Heart right ventricle (tissue), 16 donors: ENCODE data around the gene SCARB1. TPM values are rescaled to one million over a fixed set of nuclear protein-coding genes. Genes with fewer than 3 reads are reported as not detected.

ENCODE experiments used
- ATAC-seq, 8 donors: fragments of 200-7000 bp; cut with Tn5 transposase; one replicate each; pipeline ENCODE4 v1.9.1; 2020; ENCODE audit warnings: mild to moderate bottlenecking in 8 of 8, moderate library complexity in 8 of 8, moderate number of reproducible peaks in 1 of 8
- DNase-seq, 2 donors: peaks; one replicate each; pipeline ENCODE4 v3.0.0-alpha.2; 2020
- H3K27ac ChIP-seq, 10 donors: fragments of 200-600 bp; sonication (generic) in 2 of 10; one replicate each; pipeline versions ENCODE4 v1.5.0 to v1.8.0; 2020 to 2022; ENCODE audit warnings: mild to moderate bottlenecking in 3 of 10
- H3K27me3 ChIP-seq, 7 donors: fragments of 200-600 bp; one replicate each; pipeline ENCODE4 v1.8.0; 2021 to 2022; ENCODE audit warnings: mild to moderate bottlenecking in 2 of 7
- H3K36me3 ChIP-seq, 9 donors: fragments of 200-600 bp; sonication (generic) in 1 of 9; one replicate each; pipeline versions ENCODE4 v1.5.0 to v1.8.0; 2020 to 2022; ENCODE audit warnings: mild to moderate bottlenecking in 2 of 9
- H3K4me1 ChIP-seq, 9 donors: fragments of 200-600 bp; sonication (generic) in 1 of 9; one replicate each; pipeline versions ENCODE4 v1.5.0 to v1.8.0; 2020 to 2022; ENCODE audit warnings: mild to moderate bottlenecking in 4 of 9
- H3K4me3 ChIP-seq, 10 donors: fragments of 200-600 bp; sonication (generic) in 2 of 10; one replicate each; pipeline versions ENCODE4 v1.5.0 to v1.8.0; 2020 to 2022; ENCODE audit warnings: mild to moderate bottlenecking in 7 of 10, moderate library complexity in 2 of 10
- H3K9me3 ChIP-seq, 11 donors: fragments of 200-600 bp in 10 of 11; sonication (generic) in 2 of 11; one replicate each; pipeline versions ENCODE4 v1.5.0 to v1.8.0; 2013 to 2022; ENCODE audit warnings: mild to moderate bottlenecking in 2 of 11, control low read depth in 1 of 11, moderate library complexity in 1 of 11
- WGBS, 2 donors: extraction: QIAGEN DNeasy Blood & Tissue Kit; methylation state at CpG; one replicate each; pipeline ENCODE4 v1.1.7; 2013; ENCODE audit warnings: inconsistent platforms in 1 of 2; 5-methylcytosine and 5-hydroxymethylcytosine counted together
- intact Hi-C, 10 donors: fragments of 100-400 bp; cut with DNase I; formaldehyde crosslinking; loops; one replicate each; pipeline versions ENCODE4 v1.11.1 to v1.14.2; 2022
- polyA plus RNA-seq, 2 donors: library from polyadenylated mRNA; stranded (reverse); fragments of 200-250 nt; gene quantifications; one replicate each; pipeline ENCODE4 v1.2.3, GENCODE V29; 2013
- total RNA-seq, 10 donors: library from RNA; stranded (reverse); fragmentation: NEBNext Ultra II Directional in 3 of 10; extraction: Animal tissue kit (Norgen Biotek cat#: 25700) in 3 of 10; gene quantifications; one replicate each; pipeline versions ENCODE4 v1.2.1 to v1.2.4, GENCODE V29; 2021 to 2023
- TF ChIP-seq, protein P1 (sequence below), 9 donors: fragments of 200-600 bp; sonication (generic) in 2 of 9; IDR thresholded peaks; one replicate each; pipeline versions ENCODE4 v1.5.0 to v1.8.0; 2021 to 2022; ENCODE audit warnings: antibody characterized with exemption in 9 of 9, mild to moderate bottlenecking in 5 of 9, moderate library complexity in 1 of 9
- donor health status: Arrhythmogenic right ventricular cardiomyopathy.
- donor health status: ischemic (EF 13 %, LVEDD 7.1; RV severe dilation, severe dysfunction).
- donor health status: healthy with polysubstance abuse.
- donor health status: DM: no; HTN: yes; CAD: no.
- donor health status: DM: no; HTN: no; CAD: no.
- donor health status: ischemic (EF 25% LVEDD 6.9; RV normal size, moderate dysfunction).
- donor health status: ischemic (EF 25% LVEDD 5.7; RV mildly dilated, moderate dysfunction).
- donor health status: healthy.
- donor health status: DM: yes; HTN: yes; CAD: no.
- donor health status: Ischemic cardiomyopathy.
- donor health status: ischemic (EF 35%, LVEDD 5.7; RV mildly dilated, moderate dysfunction).
- donor health status: nonischemic (EF 11% LVEDD 7.7; RV severe dilation, severe dysfunction).
- donor health status: DM: yes; HTN: yes; CAD: no.
- donor health status: PGD.
- donor health status: ischemic (EF 29% LVEDD 5.4; RV normal size, mild dysfunction).
- donor health status: nonischemic (EF 23%, LVEDD 6.1; RV moderate dilation, normal function).

The SCARB1 gene
- total and polyA plus RNA-seq, 12 donors = 7.7 to 19.9 (median 11.5) TPM

DNA sequence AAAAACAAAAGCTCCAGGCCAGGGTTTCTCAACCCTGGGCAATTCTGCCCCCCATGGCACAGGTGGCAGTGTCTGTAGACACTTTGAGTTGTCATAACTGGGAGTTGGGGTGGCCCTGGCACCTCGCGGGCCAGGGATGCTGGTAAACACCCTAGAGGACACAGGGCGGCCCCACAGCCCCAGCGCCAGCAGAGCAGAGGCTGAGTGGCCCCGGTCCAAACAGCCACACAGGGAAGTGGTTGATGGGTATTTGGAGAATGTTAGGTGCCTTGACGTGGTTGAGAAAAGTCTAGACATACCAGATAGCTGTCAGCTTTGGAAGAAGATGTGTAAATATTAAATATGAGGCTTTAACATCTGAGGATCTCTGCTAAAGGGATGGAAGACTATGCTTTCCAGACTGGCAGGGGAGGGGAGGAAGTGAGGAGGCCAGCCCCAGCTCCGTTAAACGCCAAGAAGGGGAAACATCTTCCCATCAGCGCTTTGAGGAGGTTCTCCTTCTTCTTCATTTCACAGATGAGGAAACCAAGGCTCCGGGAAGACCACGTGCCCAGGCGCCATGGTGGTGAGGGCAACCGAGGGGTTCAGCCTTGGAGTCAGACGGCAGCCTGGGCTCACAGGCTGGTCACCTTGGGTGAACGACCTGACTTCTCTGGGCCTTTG, 103.7 kb downstream of the SCARB1 start:
- TF ChIP-seq, protein P1, sequence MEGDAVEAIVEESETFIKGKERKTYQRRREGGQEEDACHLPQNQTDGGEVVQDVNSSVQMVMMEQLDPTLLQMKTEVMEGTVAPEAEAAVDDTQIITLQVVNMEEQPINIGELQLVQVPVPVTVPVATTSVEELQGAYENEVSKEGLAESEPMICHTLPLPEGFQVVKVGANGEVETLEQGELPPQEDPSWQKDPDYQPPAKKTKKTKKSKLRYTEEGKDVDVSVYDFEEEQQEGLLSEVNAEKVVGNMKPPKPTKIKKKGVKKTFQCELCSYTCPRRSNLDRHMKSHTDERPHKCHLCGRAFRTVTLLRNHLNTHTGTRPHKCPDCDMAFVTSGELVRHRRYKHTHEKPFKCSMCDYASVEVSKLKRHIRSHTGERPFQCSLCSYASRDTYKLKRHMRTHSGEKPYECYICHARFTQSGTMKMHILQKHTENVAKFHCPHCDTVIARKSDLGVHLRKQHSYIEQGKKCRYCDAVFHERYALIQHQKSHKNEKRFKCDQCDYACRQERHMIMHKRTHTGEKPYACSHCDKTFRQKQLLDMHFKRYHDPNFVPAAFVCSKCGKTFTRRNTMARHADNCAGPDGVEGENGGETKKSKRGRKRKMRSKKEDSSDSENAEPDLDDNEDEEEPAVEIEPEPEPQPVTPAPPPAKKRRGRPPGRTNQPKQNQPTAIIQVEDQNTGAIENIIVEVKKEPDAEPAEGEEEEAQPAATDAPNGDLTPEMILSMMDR (IDR thresholded peaks at IDR 0.05) = no peak
- no peak overlapping the region for H3K4me3 ChIP-seq
- 71 to 76% methylated on average over 15 of the region's 15 CpGs for WGBS, 2 donors
- H3K9me3 ChIP-seq = peaks cover 0 to 27% (median 8%) of the 10 kb centered on the region in 11 donors
- intact Hi-C loops = loop anchor here in 9 of 10 donors (5.0 to 10.0 kb wide), 14 partner anchors 63 to 435 kb away; partner anchors contain the start of gene NCOR2 (in 2 of the 9)
- H3K27ac ChIP-seq = peak overlapping the region in 8 of 10 donors; percentile 9 to 82 (median 28)
- DNase-seq (peak in 1 of 2 donors; percentile 59), ATAC-seq (peak in 2 of 8 donors; percentile 31)
- peaks cover 14 to 75% (median 44%) of the 10 kb centered on the region in 9 donors for H3K4me1 ChIP-seq
- H3K36me3 ChIP-seq = no peaks in the 10 kb centered on the region
- no peaks in the 10 kb centered on the region for H3K27me3 ChIP-seq

DNA sequence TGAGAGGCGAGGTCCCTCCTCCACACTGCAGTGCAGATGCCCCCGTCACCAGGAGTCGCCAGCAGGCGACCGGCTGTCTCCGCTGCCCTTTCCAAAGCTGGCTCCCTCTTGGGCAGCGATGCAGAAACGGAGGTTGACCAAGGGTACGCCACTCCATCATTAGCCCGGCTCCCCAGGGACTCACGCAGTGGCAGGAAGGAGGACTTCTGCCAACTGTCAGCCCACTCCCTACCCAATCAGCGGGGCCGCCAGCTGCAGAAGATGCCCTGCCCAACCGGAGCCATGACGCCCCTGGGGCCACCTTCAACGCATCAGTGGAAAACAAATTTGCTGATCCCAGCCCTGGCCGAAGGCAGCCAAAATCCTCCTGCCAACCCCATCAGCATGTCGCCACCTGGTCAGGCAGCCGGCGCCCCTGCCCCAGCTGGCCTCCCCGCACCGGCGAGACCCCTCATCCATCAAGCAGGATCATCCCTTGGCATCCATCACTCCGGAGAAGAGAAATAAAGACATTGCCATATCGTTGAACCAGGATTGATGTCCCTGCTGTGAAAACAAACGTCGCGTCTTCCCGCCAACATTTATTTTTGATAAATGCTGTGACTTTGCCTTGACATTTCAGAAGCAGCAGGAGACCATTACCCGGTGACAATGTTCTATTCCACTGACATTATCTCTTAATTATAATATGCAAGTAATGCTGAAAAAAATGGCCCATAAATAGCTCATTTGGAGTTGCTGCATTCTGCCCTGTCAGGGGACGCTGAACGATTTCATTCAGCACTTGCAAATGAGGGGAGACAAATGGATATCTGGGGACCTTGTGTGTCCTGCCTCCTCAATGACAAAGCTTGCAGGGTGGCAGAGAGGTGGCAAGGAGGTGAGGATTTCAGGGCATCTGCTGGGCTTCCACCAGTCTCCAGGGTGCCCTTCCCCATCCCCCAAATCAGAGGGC, 105.1 kb downstream of the SCARB1 start:
- Histone ChIP-seq H3K27ac (peak overlapping the region in 2 of 10 donors; percentile 17 to 82), H3K36me3 (no peaks in the 10 kb centered on the region), H3K9me3 (peaks cover 0 to 13% (median 0%) of the 10 kb centered on the region in 11 donors), H3K27me3 (no peaks in the 10 kb centered on the region), H3K4me1 (peaks cover 20 to 80% (median 52%) of the 10 kb centered on the region in 9 donors), H3K4me3 (no peak overlapping the region)
- DNase-seq = no peak
- intact Hi-C loops = loop anchor here in 2 of 10 donors (5.0 kb wide), 2 partner anchors 71 to 76 kb away; no protein-coding TSS in a partner anchor
- ATAC-seq = no peak
- WGBS, 2 donors = 66 to 68% methylated on average over 32 of the region's 32 CpGs
- TF ChIP-seq, protein P1 (IDR thresholded peaks at IDR 0.05) = no peak

DNA sequence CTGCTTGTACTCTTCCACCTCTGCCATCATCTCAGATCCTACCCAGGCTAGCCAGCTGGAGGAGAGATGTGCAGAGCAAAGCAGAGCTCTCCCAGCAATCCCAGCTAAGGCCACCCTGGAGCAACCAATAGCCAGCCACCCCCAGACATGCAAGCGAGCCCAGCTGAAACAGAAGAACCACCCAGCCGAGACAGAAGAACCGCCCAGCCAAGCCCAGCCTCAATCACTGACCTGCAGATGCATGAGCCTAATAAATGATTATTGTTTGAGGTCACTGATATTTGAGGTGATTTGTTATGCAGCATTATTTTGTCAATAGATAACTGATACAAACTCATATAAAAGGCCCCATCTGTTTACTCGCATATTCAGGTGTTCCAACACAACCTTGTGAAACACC, 106.3 kb downstream of the SCARB1 start:
- 97% methylated on average over 4 of the region's 4 CpGs for WGBS, 2 donors
- H3K27ac ChIP-seq = peak overlapping the region in 1 of 10 donors; percentile 82

More for the DNA sequence above, 106.3 kb downstream of the SCARB1 start:
- Histone ChIP-seq H3K27me3 (no peaks in the 10 kb centered on the region), H3K36me3 (no peaks in the 10 kb centered on the region), H3K4me1 (peaks cover 23 to 73% (median 52%) of the 10 kb centered on the region in 9 donors), H3K4me3 (no peak overlapping the region), H3K9me3 (peaks cover 0 to 13% (median 0%) of the 10 kb centered on the region in 11 donors)
- intact Hi-C loops = loop anchor here in 2 of 10 donors (5.0 kb wide), 2 partner anchors 70 to 75 kb away; no protein-coding TSS in a partner anchor
- no peak for DNase-seq
- no peak for ATAC-seq
- TF ChIP-seq, protein P1 (IDR thresholded peaks at IDR 0.05) = no peak
